ENCODE results near the gene FDCSP. TPM values are rescaled to one million over a fixed set of nuclear protein-coding genes. Genes with fewer than 3 reads are reported as not detected.
"Not testable (repeated sequence)": the region's sequence is repeated elsewhere in the genome, so short reads cannot be mapped to it uniquely, and the experiment has no call there.

Gene FDCSP
- total RNA-seq, 1 donor from 2014 or later = not detected

DNA sequence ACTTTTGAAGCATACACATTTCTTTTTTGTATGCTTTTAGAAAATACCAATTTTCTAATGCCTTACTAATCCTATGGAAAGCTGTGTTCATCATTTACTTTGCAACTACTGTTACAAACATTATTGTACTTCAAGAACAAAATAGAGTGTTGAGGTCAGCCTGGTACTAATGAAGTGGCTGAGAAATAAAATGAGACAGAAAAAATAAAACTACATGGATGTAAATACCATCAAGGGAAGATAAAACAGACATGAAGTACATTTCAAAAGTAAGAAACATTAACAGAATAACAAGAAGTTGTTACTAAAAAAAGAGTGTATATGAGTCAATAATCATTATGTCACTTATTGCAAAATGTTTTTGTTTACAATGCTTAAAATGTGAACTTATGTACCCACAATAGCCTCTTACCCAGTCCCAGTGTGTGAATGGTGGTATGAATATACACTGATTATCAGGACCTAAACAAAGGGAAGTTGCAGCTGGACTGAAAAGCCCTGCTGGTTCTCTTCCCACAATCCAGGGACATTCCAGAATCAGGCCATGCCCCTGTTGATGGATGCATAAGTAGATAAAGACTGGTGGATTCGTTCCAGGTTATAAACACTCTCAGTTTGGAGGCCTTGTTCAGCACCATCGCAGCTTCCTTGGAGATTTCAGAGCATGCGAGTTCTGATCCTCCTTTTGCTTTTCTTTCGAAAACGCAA lies 14.1 kb downstream of the FDCSP start:
- Mint-ChIP-seq H3K4me1 (ENCODE audit: low read depth, unreplicated experiment) (peaks cover 23% of the 10 kb centered on the region), H3K9me3 (ENCODE audit: unreplicated experiment) (no peaks in the 10 kb centered on the region), H3K4me3 (ENCODE audit: unreplicated experiment) (no peak overlapping the region), H3K27ac (ENCODE audit: unreplicated experiment) (no peak overlapping the region), H3K36me3 (ENCODE audit: low read depth, unreplicated experiment) (no peaks in the 10 kb centered on the region), H3K27me3 (ENCODE audit: low read depth, unreplicated experiment) (no peaks in the 10 kb centered on the region)
- Histone ChIP-seq H3K9me3 (ENCODE audit: insufficient read depth, low read depth, low read length) (no peaks in the 10 kb centered on the region), H4K20me1 (ENCODE audit: insufficient read depth, low read length) (no peaks in the 10 kb centered on the region), H3K9ac (ENCODE audit: low read length) (no peak overlapping the region), H3K79me2 (ENCODE audit: insufficient read depth, low read length) (no peaks in the 10 kb centered on the region), H3K27ac (ENCODE audit: low read depth, low read length) (no peak overlapping the region), H3K27me3 (ENCODE audit: insufficient read depth, low read length) (no peaks in the 10 kb centered on the region), H3K36me3 (ENCODE audit: insufficient read depth, low read length) (no peaks in the 10 kb centered on the region), H2AFZ (ENCODE audit: low read depth, low read length) (no peak overlapping the region), H3K4me3 (ENCODE audit: insufficient read depth, low read depth, low read length) (no peak overlapping the region), H3K4me1 (ENCODE audit: insufficient read depth, low read length) (no peaks in the 10 kb centered on the region), H3K4me2 (ENCODE audit: low read length) (no peak overlapping the region)
- DNase-seq (ENCODE audit: low read depth) = peak; percentile 20
- FAIRE-seq = no peak
- TF ChIP-seq, protein P1, sequence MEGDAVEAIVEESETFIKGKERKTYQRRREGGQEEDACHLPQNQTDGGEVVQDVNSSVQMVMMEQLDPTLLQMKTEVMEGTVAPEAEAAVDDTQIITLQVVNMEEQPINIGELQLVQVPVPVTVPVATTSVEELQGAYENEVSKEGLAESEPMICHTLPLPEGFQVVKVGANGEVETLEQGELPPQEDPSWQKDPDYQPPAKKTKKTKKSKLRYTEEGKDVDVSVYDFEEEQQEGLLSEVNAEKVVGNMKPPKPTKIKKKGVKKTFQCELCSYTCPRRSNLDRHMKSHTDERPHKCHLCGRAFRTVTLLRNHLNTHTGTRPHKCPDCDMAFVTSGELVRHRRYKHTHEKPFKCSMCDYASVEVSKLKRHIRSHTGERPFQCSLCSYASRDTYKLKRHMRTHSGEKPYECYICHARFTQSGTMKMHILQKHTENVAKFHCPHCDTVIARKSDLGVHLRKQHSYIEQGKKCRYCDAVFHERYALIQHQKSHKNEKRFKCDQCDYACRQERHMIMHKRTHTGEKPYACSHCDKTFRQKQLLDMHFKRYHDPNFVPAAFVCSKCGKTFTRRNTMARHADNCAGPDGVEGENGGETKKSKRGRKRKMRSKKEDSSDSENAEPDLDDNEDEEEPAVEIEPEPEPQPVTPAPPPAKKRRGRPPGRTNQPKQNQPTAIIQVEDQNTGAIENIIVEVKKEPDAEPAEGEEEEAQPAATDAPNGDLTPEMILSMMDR (IDR thresholded peaks at IDR 0.05; ENCODE audit: insufficient read depth, low read depth, low read length) = no peak
- TF ChIP-seq EZH2 (IDR thresholded peaks at IDR 0.05; ENCODE audit: insufficient read depth, low read length) = no peak

DNA sequence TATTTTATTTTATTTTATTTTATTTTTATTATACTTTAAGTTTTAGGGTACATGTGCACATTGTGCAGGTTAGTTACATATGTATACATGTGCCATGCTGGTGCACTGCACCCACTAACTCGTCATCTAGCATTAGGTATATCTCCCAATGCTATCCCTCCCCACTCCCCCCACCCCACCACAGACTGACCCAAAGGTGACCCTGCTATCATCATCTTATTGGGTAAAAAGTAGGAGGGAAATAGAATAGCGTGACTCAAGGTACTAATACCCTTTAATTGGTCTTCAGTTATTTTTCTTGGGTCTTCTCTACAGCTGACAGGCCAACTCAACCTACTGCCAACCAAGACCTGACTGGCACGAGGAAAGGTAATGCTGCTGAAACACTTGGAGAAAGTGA lies 16.4 kb downstream of the FDCSP start, which contains the start of gene CSN3:
Gene CSN3, plus strand, starts transcription at position 301 of the 400 bp plus-strand sequence. CDS start 2,223 bp downstream, outside the sequence.
- not testable (repeated sequence) for H3K9me3 ChIP-seq (ENCODE audit: insufficient read depth, low read depth, low read length); H3K27me3 Mint-ChIP-seq (ENCODE audit: low read depth, unreplicated experiment); H4K20me1 ChIP-seq (ENCODE audit: insufficient read depth, low read length); DNase-seq (ENCODE audit: low read depth); H3K36me3 ChIP-seq (ENCODE audit: insufficient read depth, low read length); H2AFZ ChIP-seq (ENCODE audit: low read depth, low read length); H3K4me3 Mint-ChIP-seq (ENCODE audit: unreplicated experiment); H3K36me3 Mint-ChIP-seq (ENCODE audit: low read depth, unreplicated experiment); H3K4me2 ChIP-seq (ENCODE audit: low read length); H3K9ac ChIP-seq (ENCODE audit: low read length); H3K9me3 Mint-ChIP-seq (ENCODE audit: unreplicated experiment); H3K4me3 ChIP-seq (ENCODE audit: insufficient read depth, low read depth, low read length); H3K79me2 ChIP-seq (ENCODE audit: insufficient read depth, low read length); H3K27ac Mint-ChIP-seq (ENCODE audit: unreplicated experiment); H3K27me3 ChIP-seq (ENCODE audit: insufficient read depth, low read length); H3K4me1 ChIP-seq (ENCODE audit: insufficient read depth, low read length); FAIRE-seq; H3K27ac ChIP-seq (ENCODE audit: low read depth, low read length)
- H3K4me1 Mint-ChIP-seq (ENCODE audit: low read depth, unreplicated experiment) = peaks cover 20% of the 10 kb centered on the region

DNA sequence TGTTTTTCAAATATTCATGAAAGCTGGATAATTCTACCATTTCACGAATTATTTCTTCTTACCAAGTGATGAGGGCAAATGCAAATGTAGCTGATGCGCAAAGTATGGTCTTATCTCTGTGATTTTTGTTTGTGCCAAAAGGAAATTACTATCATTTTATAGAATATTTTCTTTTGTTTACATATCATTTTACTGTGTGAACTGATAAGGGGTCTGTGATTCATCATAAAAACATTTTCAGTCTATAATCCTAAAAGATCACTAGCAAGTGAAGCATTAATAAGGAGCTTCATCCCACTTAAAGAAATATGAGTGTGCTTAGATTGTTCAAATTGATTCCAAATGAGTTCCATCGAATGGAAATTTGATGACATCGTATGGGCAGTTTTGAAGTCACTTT lies 17.2 kb downstream of the FDCSP start:
- TF ChIP-seq, protein P1 (IDR thresholded peaks at IDR 0.05; ENCODE audit: insufficient read depth, low read depth, low read length) = no peak
- no peak for TF ChIP-seq EZH2 (IDR thresholded peaks at IDR 0.05; ENCODE audit: insufficient read depth, low read length)
- H3K27me3 Mint-ChIP-seq (ENCODE audit: low read depth, unreplicated experiment) = no peaks in the 10 kb centered on the region
- DNase-seq (ENCODE audit: low read depth) (no peak), FAIRE-seq (no peak)
- Histone ChIP-seq H3K4me3 (ENCODE audit: insufficient read depth, low read depth, low read length) (no peak overlapping the region), H3K4me1 (ENCODE audit: insufficient read depth, low read length) (no peaks in the 10 kb centered on the region), H2AFZ (ENCODE audit: low read depth, low read length) (no peak overlapping the region), H3K4me2 (ENCODE audit: low read length) (no peak overlapping the region), H3K9me3 (ENCODE audit: insufficient read depth, low read depth, low read length) (no peaks in the 10 kb centered on the region), H3K27ac (ENCODE audit: low read depth, low read length) (no peak overlapping the region), H3K9ac (ENCODE audit: low read length) (no peak overlapping the region), H4K20me1 (ENCODE audit: insufficient read depth, low read length) (no peaks in the 10 kb centered on the region), H3K79me2 (ENCODE audit: insufficient read depth, low read length) (no peaks in the 10 kb centered on the region), H3K36me3 (ENCODE audit: insufficient read depth, low read length) (no peaks in the 10 kb centered on the region), H3K27me3 (ENCODE audit: insufficient read depth, low read length) (no peaks in the 10 kb centered on the region)
- peaks cover 20% of the 10 kb centered on the region for H3K4me1 Mint-ChIP-seq (ENCODE audit: low read depth, unreplicated experiment)
- no peaks in the 10 kb centered on the region for H3K36me3 Mint-ChIP-seq (ENCODE audit: low read depth, unreplicated experiment)
- no peak overlapping the region for H3K4me3 Mint-ChIP-seq (ENCODE audit: unreplicated experiment)
- no peak overlapping the region for H3K27ac Mint-ChIP-seq (ENCODE audit: unreplicated experiment)
- no peaks in the 10 kb centered on the region for H3K9me3 Mint-ChIP-seq (ENCODE audit: unreplicated experiment)
